Measurements from ENCODE around the gene FBXO48.

FBXO48 gene

GRCh38 chr2:68432696-68433658, 34.1 kb downstream of the FBXO48 start:
- no peak for DNase-seq

- no peak for DNase-seq
Measured at GRCh38 chr2:68431316-68431972, 35.6 kb downstream of the FBXO48 start.

GRCh38 chr2:68429311-68429826, 37.7 kb downstream of the FBXO48 start:
- DNase-seq: no peak

- DNase-seq: no peak
Measured at GRCh38 chr2:68428746-68429145, 38.3 kb downstream of the FBXO48 start.

GRCh38 chr2:68428126-68428525, 39.0 kb downstream of the FBXO48 start:
- DNase-seq: no peak

- no peak for DNase-seq
Measured at GRCh38 chr2:68426848-68427579, 40.1 kb downstream of the FBXO48 start.

- no peak for DNase-seq
Measured at GRCh38 chr2:68426446-68426845, 40.6 kb downstream of the FBXO48 start.

- no peak for DNase-seq
Measured at GRCh38 chr2:68425503-68425902, 41.6 kb downstream of the FBXO48 start.

- peak; percentile 50 for DNase-seq
Measured at GRCh38 chr2:68423966-68424650, 43.0 kb downstream of the FBXO48 start.

GRCh38 chr2:68420254-68420910, 46.7 kb downstream of the FBXO48 start:
- DNase-seq: peak; percentile 49

GRCh38 chr2:68418855-68419254, 48.2 kb downstream of the FBXO48 start:
- no peak for DNase-seq

GRCh38 chr2:68418419-68418818, 48.7 kb downstream of the FBXO48 start:
- DNase-seq: no peak

- DNase-seq: no peak
Measured at GRCh38 chr2:68417926-68418325, 49.2 kb downstream of the FBXO48 start.

GRCh38 chr2:68416081-68416675, 50.9 kb downstream of the FBXO48 start:
- DNase-seq: no peak

GRCh38 chr2:68415521-68415920, 51.6 kb downstream of the FBXO48 start:
- DNase-seq: no peak

GRCh38 chr2:68414876-68415275, 52.2 kb downstream of the FBXO48 start:
- peak; percentile 86 for DNase-seq

- no peak for DNase-seq
Measured at GRCh38 chr2:68414452-68414851, 52.6 kb downstream of the FBXO48 start.

- no peak for DNase-seq
Measured at GRCh38 chr2:68413466-68413865, 53.6 kb downstream of the FBXO48 start.

GRCh38 chr2:68412127-68412819, 54.8 kb downstream of the FBXO48 start:
- no peak for DNase-seq

GRCh38 chr2:68411397-68412126, 55.5 kb downstream of the FBXO48 start:
- no peak for DNase-seq
